ENCODE measurements around the gene EEFSEC.
"Not testable (repeated sequence)": the region's sequence is repeated elsewhere in the genome, so short reads cannot be mapped to it uniquely, and the experiment has no call there.

EEFSEC gene

DNA sequence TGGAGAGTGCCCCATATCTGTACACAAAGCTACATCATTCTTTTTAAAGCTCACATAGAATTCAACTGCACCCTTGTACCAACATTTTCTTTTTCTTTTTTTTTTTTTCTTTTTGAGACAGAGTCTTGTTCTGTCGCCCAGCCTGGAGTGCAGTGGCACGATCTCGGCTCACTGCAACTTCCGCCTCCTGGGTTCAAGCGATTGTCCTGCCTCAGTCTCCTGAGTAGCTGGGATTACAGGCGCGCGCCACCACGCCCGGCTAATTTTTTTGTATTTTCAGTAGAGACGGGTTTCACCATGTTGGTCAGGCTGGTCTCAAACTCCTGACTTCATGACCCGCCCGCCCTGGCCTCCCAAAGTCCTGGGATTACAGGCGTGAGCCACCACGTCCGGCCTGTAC, 1.1 kb downstream of the EEFSEC start:
- not testable (repeated sequence) for DNase-seq

DNA sequence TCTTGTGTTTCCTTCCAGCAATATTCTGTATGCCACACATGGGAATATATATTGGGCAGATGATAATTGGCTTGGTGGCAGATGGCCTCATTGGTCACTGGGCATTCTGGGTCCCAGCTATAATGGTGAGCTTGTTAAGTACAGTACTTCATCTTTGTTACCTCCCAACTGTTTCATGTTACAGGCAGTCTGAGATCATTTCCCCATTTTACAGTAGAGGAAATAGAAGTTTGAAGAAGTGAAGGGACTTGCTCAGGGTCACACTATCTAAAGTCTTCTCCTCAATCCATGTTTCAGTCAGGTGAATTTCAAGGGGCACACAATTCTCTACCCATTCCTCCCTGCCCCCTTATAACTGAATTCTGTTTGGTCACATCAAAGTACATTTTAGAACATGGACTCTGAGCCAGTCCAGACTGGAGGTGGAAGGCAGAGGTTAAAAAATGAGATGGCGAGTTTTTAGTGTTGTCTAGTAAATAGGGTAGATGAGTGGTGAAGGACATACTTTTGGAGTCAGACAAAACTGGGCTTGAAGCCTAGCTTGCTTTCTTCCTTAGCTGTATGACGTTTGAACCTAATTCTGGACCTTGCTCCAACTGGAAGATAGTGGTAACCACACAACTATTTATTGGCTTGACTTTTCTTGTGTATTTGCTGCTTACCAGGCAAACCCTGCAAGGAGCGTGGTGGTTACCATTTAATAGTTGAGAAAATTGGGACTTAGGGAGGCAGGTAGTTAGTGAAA, 2.5 kb downstream of the EEFSEC start:
- DNase-seq = no peak

DNA sequence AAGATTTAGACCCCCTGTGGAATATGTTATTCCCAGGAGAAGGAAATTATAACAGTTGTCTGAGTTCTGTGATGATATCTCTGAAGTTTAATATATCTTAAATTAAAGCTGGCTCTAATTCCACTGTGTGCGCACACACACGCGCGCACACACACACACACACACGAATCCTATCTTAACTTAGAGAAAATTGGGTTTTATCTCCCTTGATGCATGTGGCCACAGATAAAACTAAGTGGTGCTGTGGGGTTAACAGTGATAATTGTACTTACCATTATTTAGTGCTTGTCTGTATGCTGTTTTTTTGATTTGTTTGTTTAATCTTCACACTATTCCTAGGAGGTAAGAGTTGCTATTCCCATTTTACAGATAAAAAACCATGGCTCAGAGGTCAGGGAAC, 7.4 kb downstream of the EEFSEC start:
- DNase-seq = no peak

DNA sequence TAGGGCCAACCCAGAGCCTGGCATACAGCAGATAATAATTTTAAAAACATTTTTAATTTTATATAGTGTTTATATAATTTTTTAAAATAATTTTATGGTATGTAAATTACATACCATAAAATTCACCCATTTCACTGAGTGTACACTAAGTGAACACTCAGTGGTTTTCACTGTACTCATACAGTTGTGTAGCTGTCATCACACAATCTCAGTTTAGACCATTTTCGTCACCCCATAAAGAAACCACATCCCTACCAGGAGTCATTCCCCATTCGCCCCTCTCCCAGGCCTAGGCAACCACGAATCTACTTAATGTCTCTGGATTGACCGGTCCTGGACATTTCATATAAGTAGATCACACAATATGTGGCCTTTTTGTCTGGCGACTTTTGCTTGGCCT, 10.2 kb downstream of the EEFSEC start:
- DNase-seq = no peak

DNA sequence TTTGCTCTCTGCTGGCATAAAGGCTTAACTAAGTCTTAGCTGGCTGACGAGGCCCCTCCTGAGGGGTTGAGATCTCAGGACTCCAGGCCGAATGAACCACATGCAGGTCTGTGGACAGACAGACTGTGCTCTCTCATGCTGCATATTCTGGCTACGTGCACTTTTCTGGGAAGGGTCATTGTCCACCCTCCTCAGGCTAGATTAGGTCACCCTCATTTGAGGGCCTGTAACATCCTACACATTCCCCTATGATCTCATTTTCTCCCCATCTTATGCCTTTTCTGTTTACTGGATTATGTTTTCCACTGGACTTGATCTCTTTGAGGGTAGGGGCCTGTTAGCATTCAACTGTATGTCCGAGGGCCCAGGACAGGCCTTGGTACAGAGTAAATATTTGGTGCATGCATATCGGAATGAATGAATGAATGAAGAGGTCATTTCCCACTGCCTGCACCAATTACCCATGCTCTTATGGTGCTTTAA, 13.7 kb downstream of the EEFSEC start:
- no peak for DNase-seq

DNA sequence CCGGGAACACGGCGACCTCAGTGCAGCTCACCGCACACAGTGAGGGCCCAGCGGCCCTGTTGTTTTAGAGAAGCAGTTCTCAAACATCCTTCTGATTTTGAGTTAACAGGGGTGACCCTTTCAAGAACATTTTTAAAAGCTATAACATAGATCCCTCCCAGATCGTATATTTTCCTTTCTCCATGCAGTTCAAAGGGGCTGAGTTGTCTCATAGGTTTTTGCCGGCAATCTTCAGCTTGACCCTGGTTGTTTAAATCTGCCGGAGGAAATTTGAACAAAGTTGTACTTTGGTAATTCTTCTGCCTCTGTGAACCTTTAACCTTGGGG, 14.3 kb downstream of the EEFSEC start:
- DNase-seq = no peak

DNA sequence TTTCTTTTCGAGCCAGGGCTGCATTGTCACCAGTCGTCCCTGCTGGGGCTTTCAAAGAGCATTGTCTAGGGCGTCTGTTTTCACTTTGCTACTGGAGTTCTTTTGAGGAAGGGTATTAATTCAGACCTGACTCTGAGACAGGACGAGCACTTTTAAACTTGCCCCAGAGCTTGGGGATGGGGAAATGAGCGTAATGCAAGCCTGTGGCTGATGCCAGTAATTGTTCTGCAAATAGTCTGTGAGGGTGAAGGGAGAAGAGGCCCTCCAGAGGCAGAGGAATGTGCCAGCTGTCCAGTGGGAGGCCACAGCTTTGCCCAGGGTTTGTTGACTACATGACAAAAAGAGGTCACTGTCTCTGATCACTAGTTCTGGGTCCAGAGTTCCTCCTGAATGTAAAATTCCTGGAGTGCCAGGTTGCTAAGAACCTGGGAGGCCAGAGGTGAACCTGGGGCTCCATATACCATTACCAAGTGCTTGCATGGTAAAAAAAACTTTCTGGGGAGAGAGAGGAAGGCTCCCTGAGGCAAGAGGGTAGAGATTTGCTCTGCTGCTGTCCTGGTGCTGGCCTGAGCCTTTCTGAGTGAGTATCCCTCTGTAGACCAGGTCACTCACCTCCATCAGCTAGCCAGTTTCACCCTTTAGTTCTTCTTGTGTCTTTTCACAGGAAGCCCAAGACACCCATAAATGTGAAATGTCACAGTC, 14.8 kb downstream of the EEFSEC start:
- DNase-seq = no peak

DNA sequence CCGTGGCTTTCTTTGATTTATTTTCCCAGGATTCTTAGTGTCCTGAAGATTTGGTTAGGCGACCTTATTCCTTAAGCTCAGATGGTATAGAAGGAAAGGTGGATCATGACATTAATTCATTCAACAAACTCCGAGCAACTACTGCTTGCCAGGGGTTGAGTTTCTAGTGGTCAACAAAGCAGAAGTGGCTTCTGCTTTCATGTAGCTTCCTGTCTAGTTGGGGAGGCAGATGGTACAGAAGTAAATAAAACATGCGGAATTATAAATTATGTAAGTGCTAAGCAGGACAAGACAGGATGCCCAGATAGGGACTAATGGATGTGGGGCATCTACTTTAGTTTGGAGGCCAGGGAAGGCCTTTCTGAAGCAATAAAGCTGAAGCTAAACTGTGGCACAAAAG, 15.6 kb downstream of the EEFSEC start:
- DNase-seq = no peak

DNA sequence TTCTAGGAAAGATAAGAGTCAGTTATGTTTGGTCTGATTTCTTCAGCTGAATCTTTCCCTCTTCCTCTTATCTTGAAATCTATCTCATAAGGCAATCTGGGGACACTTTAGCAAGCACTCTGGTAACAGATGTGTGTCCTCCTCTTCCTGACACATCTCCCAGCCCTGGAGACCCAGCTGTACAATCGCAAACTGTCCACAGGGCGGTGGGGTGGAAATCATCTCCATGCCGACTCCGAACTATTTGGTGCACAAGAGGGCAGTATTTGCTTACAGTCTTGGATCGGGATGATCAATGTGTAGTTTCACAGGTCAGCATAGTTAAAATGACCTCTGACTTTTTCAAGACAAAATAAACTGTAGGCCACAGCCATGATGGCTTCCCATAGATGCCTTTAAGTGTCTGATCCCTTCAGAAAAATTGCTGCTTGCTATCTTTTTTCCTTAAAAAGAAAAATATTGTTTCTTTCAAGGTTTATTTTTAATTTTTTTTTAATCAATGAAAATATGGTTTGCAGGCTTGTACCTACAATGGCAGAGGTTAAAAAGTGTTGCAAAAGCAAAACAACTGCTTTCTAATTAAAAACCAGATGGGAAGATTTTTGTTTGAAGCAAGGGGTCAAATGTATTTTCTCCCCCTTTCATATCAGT, 17.7 kb downstream of the EEFSEC start:
- peak in 1 of 2 donors; percentile 16 for DNase-seq

DNA sequence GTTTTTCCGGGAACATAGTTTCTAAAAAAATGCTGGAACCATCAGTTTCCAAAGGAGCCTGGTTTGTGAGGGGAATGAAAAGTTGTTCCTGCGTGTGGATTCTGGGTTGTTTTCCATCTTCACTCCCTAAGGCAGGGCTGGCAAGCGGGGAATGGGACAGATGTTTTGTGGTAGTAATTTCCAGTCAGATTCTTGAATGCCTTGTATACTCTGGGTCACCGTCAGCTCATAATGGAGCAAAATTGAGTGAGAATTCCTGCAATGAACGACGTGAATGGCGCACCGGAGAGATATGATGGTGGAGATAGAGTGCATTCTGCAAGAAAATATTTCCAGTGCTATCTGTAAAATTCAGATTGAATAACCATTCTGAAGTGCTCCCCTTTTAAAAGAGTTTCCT, 19.9 kb downstream of the EEFSEC start:
- DNase-seq = no peak

DNA sequence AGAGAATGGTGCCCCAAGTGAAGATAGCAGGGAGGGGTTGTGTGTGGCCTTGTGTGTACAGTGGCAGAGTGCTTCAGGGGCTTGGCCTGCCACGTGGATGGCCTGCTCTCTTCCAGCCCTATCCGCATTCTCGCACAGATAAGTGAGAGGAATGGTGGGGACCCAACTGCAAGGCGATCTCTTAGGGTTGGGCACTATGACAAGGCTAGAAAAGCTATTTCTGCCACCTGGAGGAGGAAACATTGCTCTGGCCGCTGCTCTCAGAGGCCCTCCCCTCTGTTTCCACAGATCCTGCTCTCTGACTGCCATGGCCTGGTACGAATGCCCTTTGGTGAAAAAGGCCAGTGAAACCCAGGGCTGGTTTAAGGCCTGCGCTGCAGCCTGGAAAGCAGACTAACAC, 20.6 kb downstream of the EEFSEC start:
- DNase-seq = no peak

DNA sequence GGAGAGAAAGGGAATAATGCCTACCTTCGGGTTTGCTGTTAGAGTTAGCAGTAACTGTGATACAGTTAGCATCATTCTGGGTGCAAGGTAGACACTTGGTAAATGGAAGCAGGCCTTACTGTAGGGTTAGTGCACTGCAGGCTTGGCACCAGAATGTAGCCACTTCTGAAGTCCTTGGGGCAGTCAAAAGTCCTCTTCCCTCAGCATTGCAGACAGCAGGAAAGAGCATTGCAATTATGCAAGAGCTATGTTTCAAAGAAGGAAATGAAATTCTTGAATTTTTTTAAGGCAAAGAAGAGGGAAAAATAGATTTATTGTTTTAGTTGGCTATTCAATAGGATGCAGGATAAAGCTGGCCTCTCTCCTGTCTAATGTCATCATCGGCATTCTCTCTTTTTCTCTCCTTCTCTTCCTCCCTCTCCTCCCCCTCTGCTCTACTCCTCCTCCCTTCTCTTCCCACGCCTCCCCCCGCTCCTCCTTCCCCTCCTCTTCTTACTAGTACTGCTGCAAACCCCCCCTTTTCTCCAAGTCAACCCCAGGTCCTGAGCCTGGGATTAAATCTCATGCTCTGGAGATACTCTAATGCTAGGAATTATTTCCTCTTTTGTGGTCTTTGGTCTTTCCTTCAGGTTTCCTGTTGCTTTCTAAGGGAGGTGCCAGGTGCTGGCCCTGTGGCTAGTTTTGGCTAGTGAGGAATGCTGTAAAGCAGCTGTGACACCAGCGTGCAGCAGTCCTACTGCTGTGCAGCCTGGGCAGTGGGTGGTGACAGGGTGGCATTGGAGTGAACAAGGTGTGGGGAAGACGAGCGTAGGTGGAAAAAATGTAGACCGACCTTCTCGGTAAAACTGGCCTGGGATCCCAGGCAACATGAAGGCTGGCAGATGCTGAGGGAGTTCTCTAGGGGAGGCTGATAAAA, 21.7 kb downstream of the EEFSEC start:
- DNase-seq = no peak

DNA sequence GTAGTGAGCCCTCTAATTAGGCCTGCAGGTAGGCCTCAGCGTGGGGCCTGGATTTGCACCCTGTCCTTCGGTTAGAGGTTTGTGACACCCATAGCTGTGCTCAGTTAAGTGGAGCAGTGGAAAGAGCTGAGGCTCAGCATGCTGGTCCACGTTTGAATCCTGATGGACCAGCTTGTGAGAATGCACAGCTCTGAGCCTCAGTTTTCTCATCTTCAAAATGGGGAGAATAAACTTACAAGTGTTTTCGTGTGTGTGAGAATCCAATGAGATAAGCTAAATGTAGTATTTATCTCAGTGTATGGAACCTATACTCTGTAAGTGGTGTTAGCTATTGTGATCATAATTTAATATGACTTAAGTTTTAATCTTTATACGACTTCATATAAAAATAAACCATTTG, 22.5 kb downstream of the EEFSEC start:
- no peak for DNase-seq

DNA sequence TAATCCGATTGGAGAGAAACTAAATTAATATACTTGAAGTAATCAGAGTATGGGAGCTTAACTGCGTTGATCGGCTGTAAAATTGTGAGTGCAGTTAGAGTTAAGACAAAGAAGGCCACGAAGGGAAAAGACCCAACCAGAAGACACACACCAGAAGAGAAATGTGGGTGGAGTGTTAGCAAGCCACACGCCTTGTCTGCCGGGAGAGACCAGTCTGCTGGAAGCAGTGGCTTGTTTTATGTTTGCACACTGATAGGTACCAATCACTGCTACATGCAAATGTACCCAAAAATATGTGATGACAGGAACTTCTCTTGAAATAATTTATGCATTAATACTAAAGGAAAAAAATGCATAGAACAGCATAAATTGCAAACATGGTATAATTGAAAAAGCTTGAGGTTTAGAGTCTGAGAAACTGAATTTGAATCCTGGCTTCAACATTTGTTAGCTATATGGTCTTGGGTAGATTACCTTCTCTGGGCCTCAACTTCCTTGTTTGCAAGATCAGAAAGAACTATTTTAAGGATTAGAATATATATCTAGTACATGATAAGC, 23.1 kb downstream of the EEFSEC start:
- DNase-seq = no peak

DNA sequence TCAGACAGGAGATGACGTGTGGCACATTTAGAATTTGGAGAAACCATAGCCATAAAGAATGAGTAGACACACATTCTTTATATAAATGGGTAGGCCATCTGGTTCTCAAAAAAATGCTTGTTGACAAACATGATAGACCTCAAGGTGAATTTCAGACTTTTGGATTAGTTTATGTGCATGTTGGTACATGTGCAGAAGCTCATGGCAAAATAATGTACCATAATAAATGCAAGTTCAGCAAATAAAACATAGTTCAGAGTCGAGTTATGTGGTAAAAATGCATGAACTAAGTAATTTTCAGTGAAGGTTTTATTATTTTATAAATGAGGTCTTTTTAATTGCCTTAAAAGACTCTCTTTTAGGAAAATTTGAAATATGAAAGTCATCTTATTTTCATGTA, 24.6 kb downstream of the EEFSEC start:
- DNase-seq = no peak

DNA sequence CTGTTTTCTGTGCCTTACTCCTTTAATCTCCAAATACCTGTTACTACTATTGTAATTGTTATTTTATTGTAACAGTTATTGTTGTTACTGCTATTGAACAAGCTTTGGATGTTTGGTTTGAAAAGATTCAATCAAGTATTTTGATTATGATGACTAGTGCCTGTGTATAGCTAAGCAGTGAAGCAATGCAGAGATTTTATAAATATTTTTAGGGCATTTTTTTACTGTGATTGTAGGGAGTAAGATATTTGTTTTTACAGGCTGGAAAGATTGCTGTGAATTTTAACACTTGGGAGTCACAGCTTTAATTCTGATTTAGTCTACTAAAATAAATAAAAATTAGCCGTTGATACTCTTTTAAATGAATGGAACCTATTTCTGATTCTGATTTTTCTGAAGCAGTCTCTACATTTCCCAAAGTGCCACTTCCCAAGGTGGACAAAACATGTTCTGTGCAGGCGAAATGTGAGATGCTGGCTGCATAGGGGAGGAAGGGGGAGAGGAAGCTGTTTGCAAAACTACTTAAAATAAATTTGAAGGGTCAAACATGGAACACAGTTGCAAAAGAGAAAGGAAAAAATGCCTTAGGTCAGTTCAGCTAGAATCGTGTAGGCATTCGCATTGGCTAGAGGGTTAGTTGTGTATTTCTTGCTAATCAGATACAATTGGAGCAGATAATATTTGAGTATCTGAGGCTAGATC, 25.7 kb downstream of the EEFSEC start:
- DNase-seq = no peak

DNA sequence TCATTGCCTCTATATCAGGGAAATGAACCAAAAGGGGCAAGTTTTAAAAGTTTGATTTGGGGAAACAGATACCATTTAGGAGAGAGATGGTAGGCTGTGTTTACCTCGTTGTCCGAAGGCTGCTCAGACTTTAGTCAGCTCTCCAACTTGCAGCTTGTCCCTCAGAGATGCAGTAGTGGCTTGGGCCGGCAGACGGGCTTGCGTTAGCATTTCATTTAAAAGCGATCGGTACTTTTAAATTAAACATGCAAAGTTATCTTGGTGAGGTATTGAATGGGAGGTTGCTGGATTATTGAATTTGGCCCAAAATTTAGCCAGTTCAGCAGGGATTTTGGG, 26.2 kb downstream of the EEFSEC start:
- no peak for DNase-seq

DNA sequence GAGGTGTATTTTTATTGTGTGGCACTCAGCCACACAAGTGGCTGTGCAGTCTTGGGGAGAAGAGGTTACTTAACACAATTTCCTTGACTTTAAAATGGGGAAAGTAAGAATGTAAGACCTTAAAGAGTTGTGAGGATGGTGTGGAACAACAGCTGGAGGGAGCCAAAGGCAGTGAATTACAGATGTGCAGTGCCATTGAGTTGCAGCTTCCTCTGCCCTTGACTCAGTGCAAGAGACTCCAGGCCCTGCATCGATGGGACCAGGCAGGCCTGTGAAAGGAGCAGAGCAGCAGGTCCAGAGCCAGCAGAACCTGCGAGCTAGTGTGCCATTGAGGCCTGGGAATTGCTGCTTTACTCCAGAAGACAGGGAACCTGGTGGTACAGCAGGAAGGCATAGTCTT, 27.2 kb downstream of the EEFSEC start:
- no peak for DNase-seq

DNA sequence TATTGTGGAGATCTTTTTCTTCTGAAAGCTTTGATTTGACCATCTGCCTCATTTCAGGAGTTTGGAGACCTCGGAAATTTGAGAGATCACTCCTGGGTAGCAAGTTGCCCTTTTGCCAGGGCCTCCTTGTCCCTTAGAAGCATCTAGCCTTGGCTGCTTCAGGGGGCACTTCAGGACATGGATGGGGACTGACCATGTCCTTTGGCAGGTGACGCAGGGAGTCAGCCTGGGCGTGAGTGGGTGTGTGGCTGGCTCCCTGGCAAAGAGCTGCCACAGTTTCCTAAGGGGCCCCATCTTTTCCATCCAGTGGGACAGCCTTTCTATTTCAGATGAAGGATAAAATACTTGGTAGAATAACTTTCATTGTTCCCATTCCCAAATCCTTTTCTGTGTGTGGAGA, 27.6 kb downstream of the EEFSEC start:
- no peak for DNase-seq

DNA sequence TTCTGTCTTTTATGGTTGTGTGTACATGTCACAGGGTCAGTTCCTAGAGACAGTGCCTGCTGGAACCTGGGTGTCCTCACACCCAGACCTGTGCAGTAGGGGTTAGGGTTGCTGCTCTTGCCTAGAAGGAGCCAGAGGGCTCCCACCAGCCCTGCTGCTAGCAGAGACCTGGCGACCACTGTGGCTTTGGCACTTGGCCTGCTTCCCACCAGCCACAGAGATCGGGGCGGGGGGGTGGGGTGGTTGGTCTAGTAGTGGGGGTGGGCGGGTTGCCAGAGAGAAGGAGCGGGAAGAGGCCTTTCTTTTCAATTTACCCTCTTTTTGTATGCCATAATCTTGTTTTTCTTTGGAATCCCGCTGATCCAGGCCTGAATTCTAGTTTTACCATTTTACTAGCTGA, 29.4 kb downstream of the EEFSEC start:
- no peak for DNase-seq

DNA sequence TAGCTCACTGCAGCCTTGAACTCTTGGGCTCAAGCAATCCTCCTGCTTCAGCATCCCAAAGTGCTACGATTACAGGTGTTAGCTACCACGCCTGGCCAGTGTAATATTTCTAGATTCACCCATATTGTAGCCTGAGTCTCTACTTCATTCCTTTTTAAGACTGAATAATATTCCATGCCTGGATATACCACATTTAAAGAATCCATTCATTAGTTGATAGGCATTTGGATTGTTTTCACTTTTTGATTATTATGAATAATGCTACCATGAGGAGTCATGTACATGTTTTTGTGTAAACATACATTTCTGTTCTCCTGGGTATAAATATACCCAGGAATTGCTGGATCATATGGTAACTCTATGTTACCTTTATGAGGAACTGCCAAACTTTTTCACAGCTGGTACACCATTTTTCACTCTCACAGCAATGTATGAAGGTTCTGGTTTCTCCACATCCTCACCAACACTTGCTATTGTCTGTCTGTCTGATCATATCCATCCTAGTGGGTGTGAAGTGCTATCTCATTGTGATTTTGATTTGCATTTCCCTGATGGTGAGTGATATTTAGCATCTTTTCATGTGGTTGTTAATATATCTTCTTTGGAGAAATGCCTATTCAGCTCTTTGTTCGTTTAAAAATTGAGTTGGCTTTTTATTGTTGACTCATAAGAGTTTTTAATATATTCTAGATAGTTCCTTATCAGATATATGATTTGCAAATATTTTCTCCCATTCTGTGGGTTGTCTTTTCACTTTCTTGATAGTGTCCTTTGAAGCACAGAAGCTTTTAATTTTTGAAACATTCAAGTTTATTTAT, 32.6 kb downstream of the EEFSEC start:
- DNase-seq = no peak

Data from CD4-positive, alpha-beta T cell treated with Interleukin-1 beta for 1 hour (primary cell).